Tibial nerve (tissue), 4 donors: Measurements from ENCODE around the gene NKX6-2. TPM values are rescaled to one million over a fixed set of nuclear protein-coding genes. Genes with fewer than 3 reads are reported as not detected.
A peak's percentile ranks its signal among the peaks of the same experiment; 100 is the strongest.

Experiments used
- DNase-seq, 2 donors: peaks; one replicate each; pipeline ENCODE4 v3.0.0-alpha.2; 2019; ENCODE audit warnings: low spot score in 2 of 2
- H3K27ac ChIP-seq, 4 donors: fragments of 200-600 bp; sonication (generic) in 3 of 4; one replicate each; pipeline ENCODE4 v1.5.1; 2017 to 2019; ENCODE audit warnings: mild to moderate bottlenecking in 1 of 4
- H3K27me3 ChIP-seq, 2 donors: fragments of 200-600 bp; sonication (generic) in 1 of 2; one replicate each; pipeline versions ENCODE4 v1.5.1 to v1.6.0; 2017 to 2019
- H3K36me3 ChIP-seq, 3 donors: fragments of 200-600 bp; sonication (generic); one replicate each; pipeline ENCODE4 v1.5.1; 2018 to 2019
- H3K4me1 ChIP-seq, 4 donors: fragments of 200-600 bp; sonication (generic) in 3 of 4; one replicate each; pipeline ENCODE4 v1.5.1; 2017 to 2019
- H3K4me3 ChIP-seq, 4 donors: fragments of 200-600 bp; sonication (generic) in 3 of 4; one replicate each; pipeline ENCODE4 v1.5.1; 2017 to 2019; ENCODE audit warnings: mild to moderate bottlenecking in 1 of 4, moderate library complexity in 1 of 4
- H3K9me3 ChIP-seq, 4 donors: fragments of 200-600 bp; sonication (generic) in 3 of 4; one replicate each; pipeline ENCODE4 v1.5.1; 2017 to 2019
- EP300 ChIP-seq, 2 donors: sonication (generic); formaldehyde crosslinking; IDR thresholded peaks; one replicate each; pipeline ENCODE4 v1.6.1; 2017; ENCODE audit warnings: antibody characterized with exemption in 2 of 2, mild to moderate bottlenecking in 1 of 2
- POLR2A ChIP-seq, 2 donors: fragments of 450-650 bp; IDR thresholded peaks; one replicate each; pipeline ENCODE4 v1.6.1; 2017; ENCODE audit warnings: antibody characterized with exemption in 2 of 2, mild to moderate bottlenecking in 2 of 2, moderate library complexity in 2 of 2
- WGBS, 2 donors: methylation state at CpG; one replicate each; pipeline ENCODE4 v1.1.5; 2018; 5-methylcytosine and 5-hydroxymethylcytosine counted together
- total RNA-seq, 4 donors: library from RNA; depleted of rRNA; stranded (reverse); fragments of >200 nt; gene quantifications; one replicate each; pipeline ENCODE4 v1.1.0, GENCODE V29; 2016
- TF ChIP-seq, protein P1 (sequence below), 5 experiments: fragments of 200-600 bp in 3 of 5; fragments of 450-650 bp in 2 of 5; sonication (generic) in 3 of 5; IDR thresholded peaks; one replicate each; pipeline ENCODE4 v1.5.1; 2016 to 2019; ENCODE audit warnings: antibody characterized with exemption in 5 of 5, mild to moderate bottlenecking in 3 of 5, moderate library complexity in 2 of 5

Gene NKX6-2
- total RNA-seq, 4 donors from 2014 or later, result 0.20 to 10.3 (median 2.5) TPM

DNA sequence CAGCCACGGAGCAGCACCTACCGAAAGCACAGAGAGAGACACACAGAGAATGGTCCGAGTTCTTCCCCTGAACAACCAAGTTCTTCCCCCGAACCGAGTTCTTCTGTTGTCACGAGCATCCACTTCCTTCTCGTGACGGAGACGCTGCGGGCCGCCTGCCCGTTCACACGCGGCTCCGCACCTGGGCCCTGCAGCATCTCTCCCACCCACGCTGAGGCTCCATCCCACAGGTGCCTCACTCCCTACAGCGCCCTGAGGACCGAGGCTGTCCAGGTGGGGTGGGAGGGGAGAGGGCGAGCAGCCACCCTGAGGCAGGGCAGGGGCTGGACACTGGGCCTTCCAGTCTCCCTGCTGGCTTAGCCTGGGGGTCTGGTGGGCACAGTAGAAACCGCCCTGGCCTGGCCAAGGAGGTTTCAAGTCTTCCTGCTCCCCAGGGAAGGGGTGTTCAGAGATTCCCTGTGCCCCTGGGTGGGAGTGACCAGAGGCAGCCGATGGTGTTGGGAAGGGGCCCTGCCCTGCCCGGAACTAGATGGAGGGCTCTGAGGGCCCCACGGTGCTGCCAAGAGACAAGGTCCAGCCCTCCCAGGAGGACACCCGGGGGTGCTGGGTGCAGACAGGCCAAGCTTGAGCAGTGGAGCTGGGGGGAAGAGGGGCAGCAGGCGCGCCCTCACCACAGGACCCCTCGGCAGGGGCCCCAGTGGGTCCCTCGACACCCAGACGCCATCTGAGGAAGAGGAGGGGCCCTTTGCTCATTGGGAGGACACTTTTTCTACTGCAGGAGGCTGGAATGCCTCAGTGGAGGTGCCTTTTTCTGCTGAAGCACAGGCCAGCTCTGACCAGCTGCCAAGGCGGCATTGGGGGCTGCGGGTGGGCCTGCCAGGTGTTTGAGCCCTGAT lies 5.2 kb upstream of the NKX6-2 start:
- Histone ChIP-seq H3K27me3 (peaks cover 6 to 64% of the 10 kb centered on the region in 2 donors), H3K36me3 (no peaks in the 10 kb centered on the region), H3K27ac (no peak overlapping the region), H3K9me3 (no peaks in the 10 kb centered on the region), H3K4me3 (no peak overlapping the region), H3K4me1 (peaks cover 0 to 27% (median 24%) of the 10 kb centered on the region in 4 donors)
- DNase-seq, result no peak
- TF ChIP-seq POLR2A (IDR thresholded peaks at IDR 0.05) (no peak), EP300 (IDR thresholded peaks at IDR 0.05) (no peak)
- TF ChIP-seq, protein P1, sequence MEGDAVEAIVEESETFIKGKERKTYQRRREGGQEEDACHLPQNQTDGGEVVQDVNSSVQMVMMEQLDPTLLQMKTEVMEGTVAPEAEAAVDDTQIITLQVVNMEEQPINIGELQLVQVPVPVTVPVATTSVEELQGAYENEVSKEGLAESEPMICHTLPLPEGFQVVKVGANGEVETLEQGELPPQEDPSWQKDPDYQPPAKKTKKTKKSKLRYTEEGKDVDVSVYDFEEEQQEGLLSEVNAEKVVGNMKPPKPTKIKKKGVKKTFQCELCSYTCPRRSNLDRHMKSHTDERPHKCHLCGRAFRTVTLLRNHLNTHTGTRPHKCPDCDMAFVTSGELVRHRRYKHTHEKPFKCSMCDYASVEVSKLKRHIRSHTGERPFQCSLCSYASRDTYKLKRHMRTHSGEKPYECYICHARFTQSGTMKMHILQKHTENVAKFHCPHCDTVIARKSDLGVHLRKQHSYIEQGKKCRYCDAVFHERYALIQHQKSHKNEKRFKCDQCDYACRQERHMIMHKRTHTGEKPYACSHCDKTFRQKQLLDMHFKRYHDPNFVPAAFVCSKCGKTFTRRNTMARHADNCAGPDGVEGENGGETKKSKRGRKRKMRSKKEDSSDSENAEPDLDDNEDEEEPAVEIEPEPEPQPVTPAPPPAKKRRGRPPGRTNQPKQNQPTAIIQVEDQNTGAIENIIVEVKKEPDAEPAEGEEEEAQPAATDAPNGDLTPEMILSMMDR (IDR thresholded peaks at IDR 0.05), result no peak
- WGBS, 2 donors, result 65 to 69% methylated on average over 27 to 31 of the region's 31 CpGs

DNA sequence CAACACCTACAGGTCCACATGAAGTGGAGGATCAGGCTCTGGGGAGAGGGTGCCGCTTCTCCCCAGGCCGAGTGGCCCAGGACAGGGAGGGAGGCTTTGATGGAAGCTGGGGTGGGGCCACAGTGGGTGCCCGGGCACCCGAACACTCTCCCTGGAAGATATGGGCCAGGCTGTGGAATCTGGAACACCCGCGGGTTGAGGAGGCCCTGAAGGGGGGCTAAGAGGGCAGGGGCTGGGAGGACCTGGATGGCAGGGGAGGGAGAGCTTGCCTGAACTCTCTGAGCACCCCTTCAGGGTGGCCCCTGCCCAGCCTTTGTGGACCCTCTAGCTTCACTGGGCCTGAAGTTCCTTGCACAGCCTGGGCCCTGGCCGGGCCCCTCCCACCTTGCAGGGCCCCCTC lies 4.5 kb upstream of the NKX6-2 start:
- peaks cover 6 to 64% of the 10 kb centered on the region in 2 donors for H3K27me3 ChIP-seq
- H3K27ac ChIP-seq, result no peak overlapping the region
- DNase-seq, result no peak
- no peak overlapping the region for H3K4me3 ChIP-seq
- TF ChIP-seq, protein P1 (IDR thresholded peaks at IDR 0.05), result no peak
- TF ChIP-seq EP300 (IDR thresholded peaks at IDR 0.05) (no peak), POLR2A (IDR thresholded peaks at IDR 0.05) (no peak)
- no peaks in the 10 kb centered on the region for H3K36me3 ChIP-seq
- peaks cover 0 to 31% (median 24%) of the 10 kb centered on the region in 4 donors for H3K4me1 ChIP-seq
- no peaks in the 10 kb centered on the region for H3K9me3 ChIP-seq
- 64 to 71% methylated on average over 6 to 7 of the region's 7 CpGs for WGBS, 2 donors

DNA sequence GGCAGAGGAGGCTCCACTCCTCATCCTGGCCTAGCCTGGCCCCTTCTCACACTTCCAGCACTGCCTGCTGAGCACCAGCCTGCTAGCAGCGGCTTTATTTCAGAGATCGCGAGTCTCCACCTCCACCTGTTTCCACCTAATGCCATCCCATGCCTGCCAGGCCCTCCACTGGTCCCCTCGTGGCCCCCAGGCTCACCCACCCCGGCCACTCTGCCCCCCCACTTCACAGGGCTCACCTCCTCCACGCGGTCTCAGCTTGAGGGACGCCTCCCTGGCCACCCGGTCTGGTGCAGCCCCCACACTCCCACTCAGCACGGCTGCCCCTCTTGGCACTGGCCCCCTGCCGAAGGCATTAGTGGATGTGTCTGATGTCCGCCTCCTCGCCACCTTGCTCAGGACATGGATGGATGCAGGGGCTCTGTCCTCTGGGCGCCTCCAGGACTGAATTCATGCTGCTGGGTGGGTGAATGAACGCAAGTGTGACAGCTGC lies 3.8 kb upstream of the NKX6-2 start:
- no peak overlapping the region for H3K4me3 ChIP-seq
- no peaks in the 10 kb centered on the region for H3K9me3 ChIP-seq
- H3K27ac ChIP-seq, result no peak overlapping the region
- peaks cover 0 to 39% (median 24%) of the 10 kb centered on the region in 4 donors for H3K4me1 ChIP-seq
- DNase-seq, result no peak
- no peaks in the 10 kb centered on the region for H3K36me3 ChIP-seq
- TF ChIP-seq EP300 (IDR thresholded peaks at IDR 0.05) (no peak), POLR2A (IDR thresholded peaks at IDR 0.05) (no peak)
- TF ChIP-seq, protein P1 (IDR thresholded peaks at IDR 0.05), result no peak
- H3K27me3 ChIP-seq, result peaks cover 6 to 71% of the 10 kb centered on the region in 2 donors
- 71% methylated on average over 14 to 15 of the region's 15 CpGs for WGBS, 2 donors

DNA sequence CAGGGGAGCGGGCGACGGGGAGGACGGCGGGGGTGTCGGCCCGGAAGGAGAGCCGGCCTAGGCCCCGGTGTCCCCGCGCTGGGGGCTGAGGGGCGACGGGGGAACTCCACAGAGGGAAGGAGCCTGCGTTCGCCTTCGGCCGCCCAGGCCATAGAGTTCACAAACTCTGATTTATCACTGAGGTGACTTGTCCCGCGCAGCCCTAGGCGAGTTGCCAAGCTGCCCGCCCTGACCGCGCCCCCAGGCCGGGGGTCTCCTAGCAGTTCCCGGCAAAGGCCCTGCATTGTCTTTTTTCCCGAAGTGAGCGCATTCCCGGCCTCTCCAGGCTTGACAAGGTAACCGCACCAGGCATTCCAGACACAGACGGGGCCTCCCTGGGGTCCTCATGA lies 2.9 kb upstream of the NKX6-2 start:
- peaks cover 0 to 6% (median 0%) of the 10 kb centered on the region in 3 donors for H3K36me3 ChIP-seq

More for the DNA sequence above, 2.9 kb upstream of the NKX6-2 start:
- Histone ChIP-seq H3K9me3 (peaks cover 0 to 4% (median 0%) of the 10 kb centered on the region in 4 donors), H3K4me3 (peak overlapping the region in 1 of 4 donors; percentile 40), H3K27me3 (peaks cover 6 to 76% of the 10 kb centered on the region in 2 donors), H3K27ac (no peak overlapping the region), H3K4me1 (peaks cover 0 to 45% (median 24%) of the 10 kb centered on the region in 4 donors)
- WGBS, 2 donors, result 6 to 26% methylated on average over 15 to 28 of the region's 30 CpGs
- TF ChIP-seq, protein P1 (IDR thresholded peaks at IDR 0.05), result no peak
- no peak for TF ChIP-seq EP300 (IDR thresholded peaks at IDR 0.05)
- TF ChIP-seq POLR2A (IDR thresholded peaks at IDR 0.05), result no peak
- no peak for DNase-seq
